Stimulated activated memory B cell treated with anti-CD40 and anti-IgM and Interleukin-4, amounts not matched to agents 10 μg/mL and 1 μg/mL and 100 μg/mL, for 72 hours (primary cell): ENCODE results near the gene ARSI.

Source experiments
- ATAC-seq: fragments of 150-1000 bp; cut with Tn5 transposase; 2 replicates; pipeline ENCODE4 v1.10.0; 2021
- H3K27ac Mint-ChIP-seq: one replicate; pipeline ENCODE4 v1.8.0; 2022; ENCODE audit warnings: mild to moderate bottlenecking, mixed read lengths
- H3K27me3 Mint-ChIP-seq: one replicate; pipeline ENCODE4 v1.8.0; 2022; ENCODE audit warnings: mixed read lengths
- H3K36me3 Mint-ChIP-seq: one replicate; pipeline ENCODE4 v1.8.0; 2022; ENCODE audit warnings: mixed read lengths
- H3K4me1 Mint-ChIP-seq: one replicate; pipeline ENCODE4 v1.8.0; 2022; ENCODE audit warnings: mixed read lengths
- H3K4me3 Mint-ChIP-seq: one replicate; pipeline ENCODE4 v1.8.0; 2022; ENCODE audit warnings: mild to moderate bottlenecking, moderate library complexity, mixed read lengths
- H3K9me3 Mint-ChIP-seq: one replicate; pipeline ENCODE4 v1.8.0; 2022; ENCODE audit warnings: mixed read lengths

Gene ARSI

DNA sequence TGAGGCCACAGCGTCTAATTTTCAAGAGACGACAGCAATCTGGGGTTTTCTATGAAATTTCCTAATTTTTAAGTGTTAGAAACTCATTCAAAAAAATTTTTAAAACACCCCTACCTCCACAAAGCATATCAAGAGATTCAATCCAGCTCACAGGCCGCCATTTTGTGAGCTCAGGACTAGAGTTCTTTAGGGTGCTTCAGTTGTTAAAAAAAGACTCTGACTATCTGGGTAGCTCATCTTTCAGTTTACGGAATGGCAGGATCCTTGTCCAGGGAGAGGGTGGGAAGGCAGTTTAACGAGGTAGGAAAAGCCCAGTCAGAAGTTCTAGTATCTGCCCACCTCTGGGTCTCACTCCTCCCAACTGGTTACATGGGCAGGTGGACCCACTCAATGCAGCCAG lies 56.3 kb downstream of the ARSI start:
- Mint-ChIP-seq H3K27ac (no peak overlapping the region), H3K36me3 (no peaks in the 10 kb centered on the region), H3K27me3 (peaks cover 67% of the 10 kb centered on the region), H3K4me1 (no peaks in the 10 kb centered on the region), H3K4me3 (no peak overlapping the region), H3K9me3 (no peaks in the 10 kb centered on the region)
- no peak for ATAC-seq
